K562 (cell line): ENCODE data around the gene INO80. TPM values are rescaled to one million over a fixed set of nuclear protein-coding genes. Genes with fewer than 3 reads are reported as not detected.

ENCODE experiments used
- BACH1 ChIP-seq: fragments of 200-800 bp; sonication (Bioruptor generic); IDR thresholded peaks from 2 replicates; pipeline ENCODE4 v1.6.1; 2016; ENCODE audit warnings: missing genetic modification characterization, missing compliant biosample characterization
- ETS1 ChIP-seq: conservative IDR thresholded peaks from 2 replicates; pipeline ENCODE4 v1.6.1; 2011; ENCODE audit warnings: low read depth, mild to moderate bottlenecking, low read length; ENCODE audit not compliant: control insufficient read depth
- HDAC1 ChIP-seq, 2 experiments: fragments of 450-650 bp; IDR thresholded peaks; 2 replicates each; pipeline ENCODE4 v1.6.1; 2016 to 2017; ENCODE audit warnings: inconsistent platforms in 1 of 2, mild to moderate bottlenecking in 1 of 2, moderate library complexity in 1 of 2
- MAFF ChIP-seq: IDR thresholded peaks from 2 replicates; pipeline ENCODE4 v1.6.1; 2012; ENCODE audit warnings: low read length, improper control_type of control experiment
- MED1 ChIP-seq: sonication (generic); formaldehyde crosslinking; IDR thresholded peaks from 2 replicates; pipeline ENCODE4 v1.8.1; 2023; ENCODE audit warnings: missing genetic modification reagents, borderline replicate concordance
- MTA1 ChIP-seq: fragments of 450-650 bp; IDR thresholded peaks from 2 replicates; pipeline ENCODE4 v1.6.1; 2017; ENCODE audit warnings: borderline replicate concordance
- NCOA2 ChIP-seq, 2 experiments: fragments of 450-650 bp; IDR thresholded peaks; 2 replicates each; pipeline ENCODE4 v1.6.1; 2018; ENCODE audit warnings: mild to moderate bottlenecking in 2 of 2, moderate library complexity in 1 of 2; ENCODE audit not compliant: partially characterized antibody in 2 of 2
- RCOR1 ChIP-seq, 2 experiments: IDR thresholded peaks; 2 replicates each; pipeline ENCODE4 v1.6.1; 2012; ENCODE audit warnings: low read depth in 2 of 2, low read length in 2 of 2, borderline replicate concordance in 1 of 2, improper control_type of control experiment in 1 of 2
- RFX1 ChIP-seq: fragments of 450-650 bp; IDR thresholded peaks from 2 replicates; pipeline ENCODE4 v1.6.1; 2016; ENCODE audit warnings: mild to moderate bottlenecking, moderate library complexity
- SPI1 ChIP-seq: IDR thresholded peaks from 2 replicates; pipeline ENCODE4 v1.6.1; 2011; ENCODE audit warnings: low read depth, low read length, control low read depth, borderline replicate concordance
- TGIF2 ChIP-seq: sonication (generic); formaldehyde crosslinking; IDR thresholded peaks from 2 replicates; pipeline ENCODE4 v1.8.1; 2022; ENCODE audit warnings: mild to moderate bottlenecking, missing genetic modification reagents, moderate library complexity
- THAP7 ChIP-seq: fragments of 250-450 bp; sonication (Bioruptor Pico); IDR thresholded peaks from 2 replicates; pipeline ENCODE4 v1.5.0; 2021
- ZNF384 ChIP-seq: IDR thresholded peaks from 2 replicates; pipeline ENCODE4 v1.6.1; 2012; ENCODE audit warnings: low read depth, low read length, improper control_type of control experiment
- ZNF592 ChIP-seq: fragments of 450-650 bp; IDR thresholded peaks from 2 replicates; pipeline ENCODE4 v1.6.1; 2017; ENCODE audit warnings: antibody characterized with exemption, mild to moderate bottlenecking
- polyA plus RNA-seq, 8 experiments: library from polyadenylated mRNA; depleted of rRNA in 4 of 8; stranded (reverse) in 5 of 8; unstranded in 3 of 8; fragments of >200 nt; fragmentation: Nextera tagmentation in 2 of 8; fragmentation: Illumina TruSeq in 1 of 8; extraction: Ambion mirVana in 2 of 8; extraction: Trizol in 1 of 8; gene quantifications; 2 replicates each; pipeline versions ENCODE4 v1.2.1 to v1.2.3, GENCODE V29; 2011 to 2014; ENCODE audit warnings: inconsistent platforms in 1 of 8, missing spikeins in 1 of 8
- total RNA-seq, 7 experiments: library from RNA; depleted of rRNA in 6 of 7; stranded (reverse); fragments of >200 nt in 6 of 7; fragmentation: Illumina TruSeq in 2 of 7; extraction: Trizol in 2 of 7; gene quantifications; 2 replicates each; pipeline versions ENCODE4 v1.2.1 to v1.2.3, GENCODE V29; 2011 to 2021; ENCODE audit warnings: low replicate concordance in 1 of 7
- TF ChIP-seq, protein P1 (sequence below), 3 experiments: IDR thresholded peaks in 2 of 3; conservative IDR thresholded peaks in 1 of 3; 2 replicates each; pipeline ENCODE4 v1.5.1; 2011 to 2012; ENCODE audit warnings: low read length in 3 of 3, mild to moderate bottlenecking in 3 of 3, control low read depth in 2 of 3, improper control_type of control experiment in 1 of 3, inconsistent platforms in 1 of 3, low read depth in 1 of 3, mixed read lengths in 1 of 3, moderate library complexity in 1 of 3; ENCODE audit not compliant: insufficient read depth in 2 of 3
- TF ChIP-seq, protein P2 (sequence below): fragments of 450-650 bp; IDR thresholded peaks from 2 replicates; pipeline ENCODE4 v1.6.1; 2016
- TF ChIP-seq, protein P3 (sequence below): IDR thresholded peaks from 2 replicates; pipeline ENCODE4 v1.6.1; 2012; ENCODE audit warnings: low read depth, low read length, improper control_type of control experiment, borderline replicate concordance

The INO80 gene
- total and polyA plus RNA-seq, 9 of the 15 experiments (the other 6 are each of a cell fraction or from before 2014, with no cell fraction given), result 1.1 to 25.7 (median 19.9) TPM

- TF ChIP-seq ETS1, result no peak
- TF ChIP-seq NCOA2 (IDR thresholded peaks at IDR 0.05; ENCODE audit: partially characterized antibody in 2 of 2), result no peak
- TF ChIP-seq HDAC1 (IDR thresholded peaks at IDR 0.05), result no peak
- TF ChIP-seq, protein P1, sequence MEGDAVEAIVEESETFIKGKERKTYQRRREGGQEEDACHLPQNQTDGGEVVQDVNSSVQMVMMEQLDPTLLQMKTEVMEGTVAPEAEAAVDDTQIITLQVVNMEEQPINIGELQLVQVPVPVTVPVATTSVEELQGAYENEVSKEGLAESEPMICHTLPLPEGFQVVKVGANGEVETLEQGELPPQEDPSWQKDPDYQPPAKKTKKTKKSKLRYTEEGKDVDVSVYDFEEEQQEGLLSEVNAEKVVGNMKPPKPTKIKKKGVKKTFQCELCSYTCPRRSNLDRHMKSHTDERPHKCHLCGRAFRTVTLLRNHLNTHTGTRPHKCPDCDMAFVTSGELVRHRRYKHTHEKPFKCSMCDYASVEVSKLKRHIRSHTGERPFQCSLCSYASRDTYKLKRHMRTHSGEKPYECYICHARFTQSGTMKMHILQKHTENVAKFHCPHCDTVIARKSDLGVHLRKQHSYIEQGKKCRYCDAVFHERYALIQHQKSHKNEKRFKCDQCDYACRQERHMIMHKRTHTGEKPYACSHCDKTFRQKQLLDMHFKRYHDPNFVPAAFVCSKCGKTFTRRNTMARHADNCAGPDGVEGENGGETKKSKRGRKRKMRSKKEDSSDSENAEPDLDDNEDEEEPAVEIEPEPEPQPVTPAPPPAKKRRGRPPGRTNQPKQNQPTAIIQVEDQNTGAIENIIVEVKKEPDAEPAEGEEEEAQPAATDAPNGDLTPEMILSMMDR (IDR thresholded peaks at IDR 0.05 in 2 of 3, conservative IDR thresholded peaks at IDR 0.05 in 1 of 3; ENCODE audit: insufficient read depth in 2 of 3, low read depth in 1 of 3, low read length in 3 of 3), result peak; percentile 65 to 72 (median 66)
- TF ChIP-seq RCOR1 (IDR thresholded peaks at IDR 0.05; ENCODE audit: borderline replicate concordance in 1 of 2, low read depth in 2 of 2, low read length in 2 of 2), result peak in 1 of 2 experiments; percentile 23; a peak in 1 of 4 replicates
- no peak for TF ChIP-seq MAFF
- TF ChIP-seq SPI1, result no peak
- no peak for TF ChIP-seq MED1 (CRISPR knock-in tag)
- TF ChIP-seq, protein P2, sequence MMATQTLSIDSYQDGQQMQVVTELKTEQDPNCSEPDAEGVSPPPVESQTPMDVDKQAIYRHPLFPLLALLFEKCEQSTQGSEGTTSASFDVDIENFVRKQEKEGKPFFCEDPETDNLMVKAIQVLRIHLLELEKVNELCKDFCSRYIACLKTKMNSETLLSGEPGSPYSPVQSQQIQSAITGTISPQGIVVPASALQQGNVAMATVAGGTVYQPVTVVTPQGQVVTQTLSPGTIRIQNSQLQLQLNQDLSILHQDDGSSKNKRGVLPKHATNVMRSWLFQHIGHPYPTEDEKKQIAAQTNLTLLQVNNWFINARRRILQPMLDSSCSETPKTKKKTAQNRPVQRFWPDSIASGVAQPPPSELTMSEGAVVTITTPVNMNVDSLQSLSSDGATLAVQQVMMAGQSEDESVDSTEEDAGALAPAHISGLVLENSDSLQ, result no peak
- no peak for TF ChIP-seq TGIF2
- no peak for TF ChIP-seq THAP7 (CRISPR knock-in tag)
- TF ChIP-seq MTA1, result no peak
- no peak for TF ChIP-seq ZNF592
- TF ChIP-seq RFX1, result no peak
- no peak for TF ChIP-seq BACH1 (tag)
- TF ChIP-seq, protein P3, sequence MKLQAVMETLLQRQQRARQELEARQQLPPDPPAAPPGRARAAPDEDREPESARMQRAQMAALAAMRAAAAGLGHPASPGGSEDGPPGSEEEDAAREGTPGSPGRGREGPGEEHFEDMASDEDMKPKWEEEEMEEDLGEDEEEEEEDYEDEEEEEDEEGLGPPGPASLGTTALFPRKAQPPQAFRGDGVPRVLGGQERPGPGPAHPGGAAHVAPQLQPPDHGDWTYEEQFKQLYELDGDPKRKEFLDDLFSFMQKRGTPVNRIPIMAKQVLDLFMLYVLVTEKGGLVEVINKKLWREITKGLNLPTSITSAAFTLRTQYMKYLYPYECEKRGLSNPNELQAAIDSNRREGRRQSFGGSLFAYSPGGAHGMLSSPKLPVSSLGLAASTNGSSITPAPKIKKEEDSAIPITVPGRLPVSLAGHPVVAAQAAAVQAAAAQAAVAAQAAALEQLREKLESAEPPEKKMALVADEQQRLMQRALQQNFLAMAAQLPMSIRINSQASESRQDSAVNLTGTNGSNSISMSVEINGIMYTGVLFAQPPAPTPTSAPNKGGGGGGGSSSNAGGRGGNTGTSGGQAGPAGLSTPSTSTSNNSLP, result no peak
- no peak for TF ChIP-seq ZNF384
These were observed 93.5 kb downstream of the INO80 start (continued) for GRCh38 chr15:41022487-41023090.
